GM21786 (cell line): ENCODE measurements around the gene ME2.
"Not testable (repeated sequence)": the region's sequence is repeated elsewhere in the genome, so short reads cannot be mapped to it uniquely, and the experiment has no call there.

Experiments
- ATAC-seq: cut with Tn5 transposase; IDR thresholded peaks from one replicate; pipeline ENCODE4 v1.9.1; 2021; ENCODE audit not compliant: unreplicated experiment

The ME2 gene

DNA sequence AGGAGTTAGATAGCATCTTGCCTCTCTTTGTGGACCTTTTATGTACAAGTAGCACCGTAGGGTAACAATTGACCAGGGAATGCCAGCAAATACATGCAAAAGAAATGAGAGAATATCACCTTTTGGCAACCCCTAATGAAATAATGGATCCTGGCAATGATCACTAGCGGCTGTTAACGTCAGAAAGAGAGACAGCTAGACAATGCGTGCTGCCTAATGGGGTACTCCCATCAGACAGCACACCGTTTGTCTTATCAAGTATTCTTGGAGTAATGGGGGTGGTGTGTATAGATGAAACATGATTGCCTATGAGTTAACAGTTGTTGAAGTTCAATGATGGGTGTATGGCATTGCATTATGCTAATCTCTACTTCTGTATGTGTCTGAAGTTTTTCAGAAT, 90.5 kb downstream of the ME2 start:
- no peak for ATAC-seq

DNA sequence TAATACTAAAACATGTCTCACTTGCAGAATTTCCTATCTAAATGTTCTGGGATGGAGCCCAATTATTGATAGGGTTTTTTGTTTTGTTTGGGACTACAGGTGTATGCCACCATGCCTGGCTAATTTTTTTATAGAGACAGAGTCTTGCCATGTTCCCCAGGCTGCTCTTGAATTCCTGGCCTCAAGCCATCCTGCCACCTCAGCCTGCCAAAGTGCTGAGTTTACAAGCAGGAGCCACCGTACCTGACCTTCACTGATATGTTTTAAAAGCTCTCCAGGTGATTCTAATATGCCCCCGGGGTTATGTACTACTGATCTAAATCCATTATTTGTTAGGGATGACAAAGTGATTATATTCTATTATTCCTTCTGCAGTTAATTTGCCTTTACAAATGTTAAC, 91.1 kb downstream of the ME2 start:
- ATAC-seq: no peak

DNA sequence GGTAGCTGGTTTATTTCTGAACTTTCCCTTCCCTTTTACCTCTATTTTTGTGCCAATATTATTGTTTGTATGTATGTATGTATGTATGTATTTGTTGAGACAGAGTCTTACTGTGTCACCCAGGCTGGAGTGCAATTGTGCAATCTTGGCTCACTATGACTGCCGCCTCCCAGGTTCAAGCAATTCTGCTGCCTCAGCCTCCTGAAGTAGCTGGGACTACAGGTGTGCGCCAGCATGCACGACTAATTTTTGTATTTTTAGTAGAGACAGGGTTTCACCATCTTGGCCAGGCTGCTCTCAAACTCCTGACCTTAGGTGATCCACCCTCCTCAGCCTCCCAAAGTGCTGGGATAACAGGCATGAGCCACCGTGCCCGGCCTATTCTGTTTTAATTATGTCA, 93.5 kb downstream of the ME2 start:
- not testable (repeated sequence) for ATAC-seq

DNA sequence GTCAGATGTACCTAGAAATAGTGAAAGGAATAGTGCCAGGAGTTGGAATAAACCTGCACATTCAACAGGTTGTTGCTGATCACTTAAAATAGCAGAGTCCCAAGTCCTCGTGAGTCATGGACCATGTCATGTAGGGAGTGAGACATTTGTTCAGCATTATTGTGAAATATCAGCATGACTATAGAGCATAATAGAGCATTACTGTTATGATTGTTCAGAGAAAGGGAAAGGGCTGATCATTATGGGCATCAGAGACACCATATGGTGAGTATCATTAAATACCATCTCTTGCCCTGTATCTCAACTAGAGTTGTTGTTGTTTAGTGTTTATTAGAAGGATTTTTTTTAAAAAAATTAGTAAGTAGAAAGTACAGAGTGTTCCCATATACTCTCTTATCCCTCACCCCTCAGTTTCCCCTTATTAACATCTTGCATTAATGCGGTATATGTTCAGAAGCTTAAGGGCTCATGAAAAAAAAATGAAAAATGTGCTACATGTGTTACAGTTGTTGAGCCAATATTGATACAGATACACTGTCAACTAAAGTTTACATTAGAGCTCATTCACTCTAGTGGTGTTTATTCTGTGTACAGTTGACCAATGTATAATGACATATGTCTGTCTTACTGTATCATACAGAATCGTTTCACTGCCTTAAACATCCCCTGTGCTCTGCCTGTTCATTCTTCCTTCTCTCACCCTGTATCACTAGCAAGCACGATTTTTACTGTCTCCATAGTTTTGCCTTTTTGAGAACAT, 94.6 kb downstream of the ME2 start:
- ATAC-seq: no peak

DNA sequence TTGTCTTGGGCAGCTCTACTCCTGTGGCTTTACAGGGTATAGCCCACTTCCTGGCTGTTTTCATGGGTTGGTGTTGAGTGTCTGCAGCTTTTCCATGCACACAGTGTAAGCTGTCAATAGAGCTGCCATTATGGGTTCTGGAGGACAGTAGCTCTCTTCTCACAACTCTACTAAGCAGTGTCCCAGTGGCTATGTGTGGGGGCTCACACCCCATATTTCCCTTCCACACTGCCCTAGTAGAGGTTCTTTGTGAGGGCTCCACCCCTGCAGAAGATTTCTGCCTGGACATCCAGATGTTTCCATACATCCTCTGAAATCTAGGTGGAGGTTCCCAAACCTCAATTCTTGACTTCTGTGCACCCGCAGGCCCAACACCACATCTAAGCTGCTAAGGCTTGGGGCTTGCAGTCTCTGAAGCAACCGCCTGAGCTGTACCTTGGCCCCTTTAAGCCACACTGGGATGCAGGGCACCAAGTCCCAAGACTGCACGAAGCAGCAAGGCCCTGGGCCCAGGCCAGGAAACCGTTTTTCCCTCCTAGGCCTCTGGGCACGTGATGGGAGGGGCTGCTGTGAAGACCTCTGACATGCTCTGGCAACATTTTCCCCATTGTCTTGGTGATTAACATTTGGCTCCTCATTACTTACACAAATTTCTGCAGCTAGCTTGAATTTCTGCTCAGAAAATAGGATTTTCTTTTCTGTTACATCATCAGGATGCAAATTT, 98.3 kb downstream of the ME2 start:
- no peak for ATAC-seq

DNA sequence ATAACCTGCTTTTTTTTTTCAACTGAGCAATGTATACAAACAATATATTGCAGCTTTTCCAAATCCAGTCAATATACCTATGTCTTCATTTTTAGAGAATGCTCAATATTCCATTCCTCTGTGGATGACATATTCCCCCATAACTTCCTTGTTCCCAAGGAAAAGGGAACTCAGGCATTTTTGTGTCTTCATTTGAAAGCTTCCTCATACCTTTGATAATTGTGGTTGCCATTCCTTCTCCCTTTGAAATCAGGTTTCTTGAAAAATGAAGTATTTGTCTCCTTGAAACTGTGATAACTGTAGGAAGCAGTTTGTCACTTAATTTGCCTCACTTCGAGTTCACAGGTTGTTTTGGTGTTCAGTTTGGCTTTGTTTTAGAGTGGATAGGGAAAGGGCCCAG, 102.5 kb downstream of the ME2 start:
- no peak for ATAC-seq

DNA sequence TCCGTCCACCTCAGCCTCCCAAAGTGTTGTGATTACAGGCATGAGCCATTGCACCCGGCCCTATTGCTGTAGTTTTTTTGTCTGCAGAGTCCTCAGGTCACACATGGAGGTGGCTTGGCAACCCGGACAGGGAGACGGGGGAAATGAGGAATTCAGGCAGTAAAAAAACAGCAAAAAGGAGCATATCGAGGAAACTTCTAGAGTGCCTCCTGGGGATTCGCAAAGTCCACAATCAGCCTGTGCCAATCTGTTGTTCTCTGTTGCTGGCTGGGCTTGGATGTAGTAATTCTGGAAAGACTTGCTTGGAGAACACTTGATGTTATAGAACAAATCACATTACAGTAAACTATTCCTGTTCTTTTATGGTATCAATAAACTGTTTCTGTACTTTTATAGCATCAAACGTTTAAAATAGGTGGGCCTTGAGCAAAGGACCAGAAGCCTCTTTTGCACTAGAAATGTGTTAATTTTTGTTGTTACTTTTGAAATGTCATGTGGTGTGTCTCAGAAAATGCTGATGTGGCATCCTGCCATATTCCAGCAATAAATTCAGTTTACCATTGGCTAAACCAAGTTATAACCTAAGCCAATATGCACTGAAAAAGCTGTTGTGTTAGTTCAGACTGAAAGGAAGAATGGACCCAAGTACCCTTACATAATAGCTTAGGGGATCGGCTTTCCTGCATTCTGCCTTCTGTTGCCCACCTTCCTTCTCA, 103.3 kb downstream of the ME2 start:
- ATAC-seq: no peak

DNA sequence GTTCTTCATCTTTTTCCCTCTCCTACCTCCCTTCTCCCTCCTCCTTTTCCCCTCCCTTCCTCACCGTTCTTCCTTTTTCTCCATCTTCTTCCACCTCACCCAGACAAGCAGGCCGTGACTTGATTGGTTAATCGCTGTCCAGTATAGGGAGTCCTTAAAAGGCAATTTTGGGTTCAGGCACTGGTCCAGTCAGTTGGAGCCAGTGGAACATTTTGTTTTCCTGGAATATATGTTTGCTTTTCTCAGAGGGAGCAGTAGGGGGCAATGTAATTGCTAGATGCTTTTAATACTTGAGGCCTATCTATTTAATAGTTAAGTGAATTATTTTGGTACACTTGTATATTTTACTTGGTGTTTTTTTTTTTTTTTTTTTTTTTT, 103.9 kb downstream of the ME2 start:
- no peak for ATAC-seq

DNA sequence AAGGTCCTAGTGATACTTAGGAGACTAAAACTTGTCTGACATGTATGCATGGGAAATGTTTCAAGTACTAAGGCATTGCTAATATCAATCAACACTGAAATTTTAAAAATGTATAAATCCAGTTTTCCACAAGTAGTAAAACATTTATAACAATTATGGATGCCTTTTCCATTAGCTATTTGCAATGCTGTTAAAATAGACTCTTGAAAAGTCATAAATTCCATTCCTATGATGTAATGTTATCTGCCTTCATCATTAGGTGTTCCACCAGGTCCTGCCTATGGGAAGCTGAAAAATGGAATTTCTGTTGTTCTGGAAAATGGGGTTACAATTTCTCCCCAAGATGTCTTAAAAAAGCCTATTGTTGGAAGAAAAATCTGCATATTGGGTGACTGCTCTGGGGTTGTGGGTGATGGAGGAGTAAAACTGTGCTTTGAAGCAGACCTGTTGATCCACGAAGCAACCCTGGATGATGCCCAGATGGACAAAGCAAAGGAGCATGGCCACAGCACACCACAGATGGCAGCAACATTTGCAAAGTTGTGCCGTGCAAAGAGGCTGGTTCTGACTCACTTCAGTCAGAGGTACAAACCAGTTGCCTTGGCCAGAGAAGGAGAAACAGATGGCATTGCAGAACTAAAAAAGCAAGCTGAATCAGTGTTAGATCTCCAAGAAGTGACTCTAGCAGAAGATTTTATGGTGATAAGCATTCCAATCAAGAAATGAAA, 107.6 kb downstream of the ME2 start:
- no peak for ATAC-seq

DNA sequence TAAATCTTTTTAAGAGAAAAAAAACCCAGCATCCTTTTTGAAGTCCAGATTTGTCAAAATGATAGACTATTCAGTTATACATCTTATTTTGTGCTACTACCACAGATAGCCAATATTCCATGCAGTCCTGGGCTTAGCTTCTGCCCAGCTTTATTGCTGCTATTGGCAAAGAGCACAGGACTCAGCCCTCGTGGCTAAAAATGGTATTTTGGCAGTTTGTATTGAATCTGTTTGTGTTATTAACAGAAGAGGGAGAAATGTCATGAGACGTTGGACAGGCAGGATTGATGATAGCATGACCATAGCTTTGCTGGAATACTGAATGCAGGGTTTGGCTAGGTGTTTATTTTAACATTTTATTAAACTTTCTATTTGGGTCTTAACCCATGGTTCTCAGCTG, 108.3 kb downstream of the ME2 start:
- ATAC-seq: no peak

DNA sequence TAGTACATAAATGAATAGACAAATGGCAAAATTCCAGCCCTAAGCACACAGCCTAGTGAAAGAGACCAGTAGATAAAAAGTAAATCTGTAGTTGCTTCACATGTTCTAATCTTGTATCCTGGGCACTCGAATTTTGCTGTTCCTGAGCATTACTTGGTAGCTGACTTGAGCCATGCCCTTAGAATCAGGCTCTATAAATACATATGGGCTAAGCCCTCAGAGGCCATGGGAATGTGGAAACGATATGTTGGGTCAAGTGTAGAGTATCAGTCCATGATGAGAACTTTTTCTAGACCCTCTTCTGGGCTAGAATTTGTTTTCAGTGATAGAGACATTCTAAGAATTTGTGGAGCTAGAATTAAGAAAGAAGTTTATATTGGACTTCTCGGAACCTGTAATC, 110.8 kb downstream of the ME2 start:
- ATAC-seq: no peak

DNA sequence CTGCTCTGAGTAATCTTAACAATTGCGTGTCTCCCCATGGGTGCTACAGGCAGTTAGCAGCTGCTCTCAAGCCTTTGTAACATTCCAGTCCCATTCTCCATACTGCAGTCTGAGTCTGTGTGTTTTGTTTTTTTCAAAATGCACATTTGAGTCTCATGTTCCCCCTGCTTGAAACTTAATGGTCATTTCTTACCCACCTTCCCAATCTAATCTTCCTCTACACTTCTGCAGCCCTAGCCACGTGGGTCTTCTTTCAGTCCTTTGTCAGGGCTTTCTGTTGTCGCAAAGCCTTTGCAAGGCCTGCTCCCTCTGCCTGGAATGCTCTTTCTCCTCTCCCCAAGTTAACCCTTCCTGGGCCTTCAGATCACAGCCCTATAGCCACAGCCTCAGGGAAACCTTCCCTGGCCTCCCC, 113.4 kb downstream of the ME2 start:
- no peak for ATAC-seq

DNA sequence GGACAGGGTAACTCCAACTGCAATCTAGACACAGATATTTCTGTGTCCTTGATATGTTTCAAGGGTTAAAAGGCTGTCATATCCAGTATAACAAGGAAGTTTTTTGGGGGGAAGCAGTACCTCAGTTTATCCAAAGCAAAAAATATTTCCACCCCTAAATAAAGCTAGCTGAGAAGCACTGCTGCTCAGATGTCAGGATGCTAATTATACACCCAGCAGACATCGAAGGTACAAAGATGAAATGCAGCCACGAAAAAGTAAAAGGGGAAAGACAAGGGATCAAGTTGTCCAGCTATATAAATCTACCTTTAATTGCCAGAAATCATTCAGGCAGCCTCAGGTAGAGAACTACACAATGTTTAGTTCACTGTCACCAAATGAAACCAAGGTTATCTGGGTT, 115.1 kb downstream of the ME2 start:
- no peak for ATAC-seq

DNA sequence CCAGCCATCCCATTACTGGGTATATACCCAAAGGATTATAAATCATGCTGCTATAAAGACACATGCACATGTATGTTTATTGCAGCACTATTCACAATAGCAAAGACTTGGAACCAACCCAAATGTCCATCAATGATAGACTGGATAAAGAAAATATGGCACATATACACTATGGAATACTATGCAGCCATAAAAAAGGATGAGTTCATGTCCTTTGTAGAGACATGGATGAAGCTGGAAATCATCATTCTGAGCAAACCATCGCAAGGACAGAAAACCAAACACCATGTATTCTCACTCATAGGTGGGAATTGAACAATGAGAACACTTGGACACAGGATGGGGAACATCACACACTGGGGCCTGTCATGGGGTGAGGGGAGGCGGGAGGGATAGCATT, 124.3 kb downstream of the ME2 start:
- not testable (repeated sequence) for ATAC-seq
